ENCODE results near the gene EGFL7. TPM values are rescaled to one million over a fixed set of nuclear protein-coding genes. Genes with fewer than 3 reads are reported as not detected.

The EGFL7 gene
- total and polyA plus RNA-seq, 2 of the 13 experiments (the other 11 are each of a cell fraction or from before 2014, with no cell fraction given): 0.20 to 5.1 TPM

GRCh38 chr9:136631038-136632000, 31.4 kb upstream of the EGFL7 start:
- Histone ChIP-seq H3K79me2 (ENCODE audit: insufficient read depth, low read length) (no peaks in the 10 kb centered on the region), H3K27ac (ENCODE audit: extremely low read length, insufficient read depth, low read length) (no peak overlapping the region), H3K36me3 (replicated peaks in 1 of 2; ENCODE audit: control insufficient read depth in 1 of 2, insufficient read depth in 2 of 2, low read length in 2 of 2) (no peaks in the 10 kb centered on the region), H3K4me3 (replicated peaks in 1 of 3; ENCODE audit: insufficient read depth in 1 of 3, low read depth in 2 of 3, low read length in 3 of 3) (no peak overlapping the region), H3K4me2 (ENCODE audit: low read depth, low read length) (no peak overlapping the region), H3K9ac (ENCODE audit: insufficient read depth, low read depth, low read length) (no peak overlapping the region), H3K9me3 (ENCODE audit: low read length) (no peaks in the 10 kb centered on the region), H3K4me1 (ENCODE audit: insufficient read depth, low read length) (peaks cover 13% of the 10 kb centered on the region), H3K27me3 (ENCODE audit: control insufficient read depth in 1 of 2, insufficient read depth in 2 of 2, low read length in 2 of 2) (peaks cover 12 to 54% of the 10 kb centered on the region in 2 experiments; a peak in 4 of 5 replicates), H2AFZ (ENCODE audit: low read length) (no peak overlapping the region), H4K20me1 (ENCODE audit: insufficient read depth, low read length) (peaks cover 11% of the 10 kb centered on the region; the same call in 1 of the 2 replicates)
- ATAC-seq (peak; percentile 73), FAIRE-seq (peak; percentile 30), DNase-seq (ENCODE audit: low spot score) (peak; percentile 65)
- ChIA-PET POLR2A (interaction anchor here (0.9 kb wide), 1 partner anchor 268 kb away, joined by 3 read pairs; no protein-coding TSS in a partner anchor), CTCF (ENCODE audit: low intra/inter-chr PET ratio, low total read pairs) (interaction anchor here (0.7 to 4.2 kb wide), 4 partner anchors 9 to 143 kb away, joined by 3 to 101 read pairs (median 4); no protein-coding TSS in a partner anchor)
- no TSS peak for BruUV-seq (replicated peaks)
- in situ Hi-C loops (cut with HindIII; ENCODE audit: extremely low pct_ligation_motif_present, low pct_unique_long_range_greater_than_20kb) (loop anchor here (25.0 kb wide), 1 partner anchor 294 kb away; the partner anchor contains the start of gene GPSM1), intact Hi-C loops (cut with micrococcal nuclease; ENCODE audit: unreplicated experiment) (no loop called here)
- 29% methylated on average over 29 of the region's 31 CpGs for WGBS (ENCODE audit: low lambda C conversion rate)
- TF ChIP-seq, protein P1, sequence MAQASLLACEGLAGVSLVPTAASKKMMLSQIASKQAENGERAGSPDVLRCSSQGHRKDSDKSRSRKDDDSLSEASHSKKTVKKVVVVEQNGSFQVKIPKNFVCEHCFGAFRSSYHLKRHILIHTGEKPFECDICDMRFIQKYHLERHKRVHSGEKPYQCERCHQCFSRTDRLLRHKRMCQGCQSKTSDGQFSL (CRISPR knock-in tag; IDR thresholded peaks at IDR 0.05): 0 out of 2 replicates have a peak, but pooled peaks have one; percentile 26
- peak; percentile 97 for TF ChIP-seq STAG1 (CRISPR knock-in tag; IDR thresholded peaks at IDR 0.05)
- TF ChIP-seq MTA1 (CRISPR knock-in tag; IDR thresholded peaks at IDR 0.05; ENCODE audit: borderline replicate concordance): 0 out of 2 replicates have a peak, but pooled peaks have one; percentile 45
- no peak for TF ChIP-seq RELA (CRISPR knock-in tag; IDR thresholded peaks at IDR 0.05)
- TF ChIP-seq ZNF235 (CRISPR knock-in tag; IDR thresholded peaks at IDR 0.05; ENCODE audit: borderline replicate concordance): no peak
- 0 out of 2 replicates have a peak, but pooled peaks have one; percentile 62 for TF ChIP-seq ZNF550 (CRISPR knock-in tag; IDR thresholded peaks at IDR 0.05; ENCODE audit: borderline replicate concordance)
- TF ChIP-seq ZNF687 (CRISPR knock-in tag; IDR thresholded peaks at IDR 0.05): peak; percentile 34
- TF ChIP-seq ZNF563 (CRISPR knock-in tag; IDR thresholded peaks at IDR 0.05): peak; percentile 38; the same call in 1 of the 2 replicates
- TF ChIP-seq HNRNPL (IDR thresholded peaks at IDR 0.05; ENCODE audit: low read depth, low read length): 0 out of 2 replicates have a peak, but pooled peaks have one; percentile 24
- TF ChIP-seq SMC3 (IDR thresholded peaks at IDR 0.05; ENCODE audit: low read length): peak; percentile 82
- TF ChIP-seq KLF9 (CRISPR knock-in tag; IDR thresholded peaks at IDR 0.05; ENCODE audit: low read depth): no peak
- TF ChIP-seq KLF16 (CRISPR knock-in tag; IDR thresholded peaks at IDR 0.05): peak in 1 of 2 experiments; percentile 78; a peak in 1 of 4 replicates
- TF ChIP-seq FOXK1 (CRISPR knock-in tag; IDR thresholded peaks at IDR 0.05; ENCODE audit: borderline replicate concordance, low read depth): peak; percentile 16; the same call in 1 of the 2 replicates
- peak; percentile 1; the same call in 1 of the 2 replicates for TF ChIP-seq ZFX (CRISPR knock-in tag; IDR thresholded peaks at IDR 0.05; ENCODE audit: low read depth)
- 0 out of 2 replicates have a peak, but pooled peaks have one; percentile 58 for TF ChIP-seq SMAD1 (CRISPR knock-in tag; IDR thresholded peaks at IDR 0.05; ENCODE audit: borderline replicate concordance, low read depth)
- 0 out of 2 replicates have a peak, but pooled peaks have one; percentile 39 for TF ChIP-seq ZNF589 (CRISPR knock-in tag; conservative IDR thresholded peaks at IDR 0.05)

All from HepG2 (cell line).